Measurements from ENCODE around the gene ARL3. TPM values are rescaled to one million over a fixed set of nuclear protein-coding genes. Genes with fewer than 3 reads are reported as not detected.
"Not testable (repeated sequence)": the region's sequence is repeated elsewhere in the genome, so short reads cannot be mapped to it uniquely, and the experiment has no call there.

The ARL3 gene
- total and polyA plus RNA-seq, 8 donors: 10.3 to 23.2 (median 21.8) TPM

- intact Hi-C loops (cut with DNase I): no loop called here
- Histone ChIP-seq H3K4me1 (peaks cover 0 to 9% of the 10 kb centered on the region in 2 donors), H3K9me3 (no peaks in the 10 kb centered on the region), H3K36me3 (peaks cover 0 to 5% of the 10 kb centered on the region in 2 donors), H3K4me3 (no peak overlapping the region), H3K27me3 (no peaks in the 10 kb centered on the region), H3K27ac (no peak overlapping the region)
- no peak for TF ChIP-seq CTCF (IDR thresholded peaks at IDR 0.05)
- DNase-seq (no peak), ATAC-seq (no peak)
Observed at GRCh38 chr10:102721954-102722353, 7.8 kb upstream of the ARL3 start.

- ATAC-seq: no peak
- Histone ChIP-seq H3K4me1 (peaks cover 0 to 6% of the 10 kb centered on the region in 2 donors), H3K4me3 (no peak overlapping the region), H3K36me3 (no peaks in the 10 kb centered on the region), H3K9me3 (no peaks in the 10 kb centered on the region), H3K27ac (no peak overlapping the region), H3K27me3 (no peaks in the 10 kb centered on the region)
- DNase-seq: no peak
- no peak for TF ChIP-seq CTCF (IDR thresholded peaks at IDR 0.05)
- intact Hi-C loops (cut with DNase I): no loop called here
Observed at GRCh38 chr10:102720775-102721301, 6.6 kb upstream of the ARL3 start.

- DNase-seq (no peak), ATAC-seq (no peak)
- Histone ChIP-seq H3K27ac (no peak overlapping the region), H3K9me3 (no peaks in the 10 kb centered on the region), H3K4me1 (peaks cover 0 to 11% of the 10 kb centered on the region in 2 donors), H3K4me3 (no peak overlapping the region), H3K36me3 (no peaks in the 10 kb centered on the region), H3K27me3 (no peaks in the 10 kb centered on the region)
- TF ChIP-seq CTCF (IDR thresholded peaks at IDR 0.05): no peak
- intact Hi-C loops (cut with DNase I): no loop called here
Observed at GRCh38 chr10:102720337-102720736, 6.1 kb upstream of the ARL3 start.

GRCh38 chr10:102718220-102718619 is 4.0 kb upstream of the ARL3 start:
- DNase-seq (peak in 1 of 4 donors; percentile 48), ATAC-seq (no peak)
- Histone ChIP-seq H3K4me1 (peaks cover 0 to 21% of the 10 kb centered on the region in 2 donors), H3K9me3 (no peaks in the 10 kb centered on the region), H3K36me3 (no peaks in the 10 kb centered on the region), H3K4me3 (no peak overlapping the region), H3K27ac (no peak overlapping the region), H3K27me3 (no peaks in the 10 kb centered on the region)
- TF ChIP-seq CTCF (IDR thresholded peaks at IDR 0.05): no peak
- intact Hi-C loops (cut with DNase I): no loop called here

- ATAC-seq; H3K4me3 ChIP-seq; H3K27me3 ChIP-seq; H3K36me3 ChIP-seq; H3K9me3 ChIP-seq; intact Hi-C loops (cut with DNase I); H3K27ac ChIP-seq; DNase-seq: not testable (repeated sequence)
- H3K4me1 ChIP-seq: peaks cover 0 to 32% of the 10 kb centered on the region in 2 donors
Observed at GRCh38 chr10:102716900-102717565, 2.8 kb upstream of the ARL3 start.

Data from left lung (tissue), 10 donors.